Gastroesophageal sphincter (tissue), 4 donors: ENCODE measurements around the gene CLEC18C. TPM values are rescaled to one million over a fixed set of nuclear protein-coding genes. Genes with fewer than 3 reads are reported as not detected.
"Not testable (repeated sequence)": the region's sequence is repeated elsewhere in the genome, so short reads cannot be mapped to it uniquely, and the experiment has no call there.

Experiments
- ATAC-seq: fragments of 150-250 bp; one replicate; pipeline ENCODE4 v1.9.1; 2016; ENCODE audit warnings: mild to moderate bottlenecking, moderate library complexity
- H3K27ac ChIP-seq, 4 donors: fragments of 200-600 bp; sonication (generic) in 3 of 4; 1 replicate in 3 of 4; 2 replicates in 1 of 4; pipeline ENCODE4 v1.5.1; 2016 to 2019
- H3K27me3 ChIP-seq: fragments of 200-600 bp; sonication (generic); one replicate; pipeline ENCODE4 v1.5.1; 2019
- H3K36me3 ChIP-seq, 2 donors: fragments of 200-600 bp; sonication (generic); one replicate each; pipeline ENCODE4 v1.5.1; 2019; ENCODE audit warnings: control low read depth in 1 of 2
- H3K4me1 ChIP-seq, 3 donors: fragments of 200-600 bp; sonication (generic); 1 replicate in 2 of 3; 2 replicates in 1 of 3; pipeline ENCODE4 v1.5.1; 2016 to 2019; ENCODE audit warnings: control low read depth in 2 of 3
- H3K4me3 ChIP-seq, 2 donors: fragments of 200-600 bp; sonication (generic); one replicate each; pipeline ENCODE4 v1.5.1; 2019; ENCODE audit warnings: mild to moderate bottlenecking in 1 of 2, moderate library complexity in 1 of 2
- H3K9me3 ChIP-seq, 3 donors: fragments of 200-600 bp; sonication (generic); one replicate each; pipeline ENCODE4 v1.5.1; 2017 to 2019; ENCODE audit warnings: control low read depth in 2 of 3
- WGBS, 2 donors: methylation state at CpG; one replicate each; pipeline ENCODE4 v1.1.5; 2018; ENCODE audit warnings: low coverage in 1 of 2; 5-methylcytosine and 5-hydroxymethylcytosine counted together
- small RNA-seq, 4 donors: library from RNA; depleted of rRNA; stranded (forward); fragments of <200 nt; gene quantifications; one replicate each; pipeline ENCODE3, GENCODE V24; 2016
- total RNA-seq, 4 donors: library from RNA; depleted of rRNA; stranded (reverse); fragments of >200 nt; gene quantifications; one replicate each; pipeline ENCODE4 v1.1.0, GENCODE V29; 2016

Gene CLEC18C
- total RNA-seq, 4 donors from 2014 or later: not detected

DNA sequence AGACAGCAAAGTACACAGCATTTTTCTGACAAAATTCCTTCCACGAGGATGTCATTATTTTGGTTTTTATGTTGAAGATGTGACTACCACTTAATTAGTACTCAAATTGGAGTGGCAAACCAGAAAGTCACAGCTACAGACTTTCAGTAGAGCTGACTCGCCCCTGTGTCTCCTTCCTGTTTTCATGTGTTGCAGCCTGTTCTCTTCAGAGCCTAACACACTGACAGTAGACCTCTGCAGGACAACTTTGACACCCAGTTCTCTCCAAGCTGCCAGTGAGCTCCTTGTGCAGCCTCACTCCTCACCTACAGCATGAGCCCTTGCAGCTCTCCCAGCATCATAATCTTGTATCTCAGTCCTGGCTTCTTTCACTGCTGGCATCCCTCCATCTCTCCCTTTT, 49.0 kb downstream of the CLEC18C start:
- not testable (repeated sequence) for H3K4me3 ChIP-seq, H3K9me3 ChIP-seq, ATAC-seq, H3K27me3 ChIP-seq, H3K27ac ChIP-seq, H3K4me1 ChIP-seq
- WGBS, 2 donors: no CpG with 5 or more reads among the region's 2 CpGs
- H3K36me3 ChIP-seq: peaks cover 0 to 67% of the 10 kb centered on the region in 2 donors

DNA sequence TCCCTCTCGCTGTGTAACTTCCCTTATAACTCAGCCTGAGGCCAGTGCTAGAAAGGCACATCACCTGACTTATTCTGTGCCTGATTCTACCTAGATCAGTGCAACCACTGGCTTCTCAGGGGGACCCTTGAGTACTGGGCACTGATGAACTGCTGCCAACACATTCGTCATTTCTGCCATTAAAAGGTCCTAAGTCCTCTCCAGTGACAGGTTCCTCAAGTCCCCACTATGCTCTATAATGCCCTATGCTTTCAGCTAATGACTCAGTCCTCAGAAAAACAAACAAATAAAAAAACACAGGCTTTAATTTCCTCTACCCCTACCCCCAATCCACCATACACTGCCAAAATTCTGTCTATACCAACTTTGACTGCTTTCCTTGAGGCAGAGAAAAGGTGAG, 49.6 kb downstream of the CLEC18C start:
- not testable (repeated sequence) for H3K4me1 ChIP-seq, H3K27me3 ChIP-seq, H3K27ac ChIP-seq, ATAC-seq, H3K9me3 ChIP-seq, H3K4me3 ChIP-seq
- 100% methylated on average over 1 of the region's 2 CpGs; no CpG with 5 or more reads in 1 of the 2 donors for WGBS, 2 donors
- peaks cover 0 to 69% of the 10 kb centered on the region in 2 donors for H3K36me3 ChIP-seq

DNA sequence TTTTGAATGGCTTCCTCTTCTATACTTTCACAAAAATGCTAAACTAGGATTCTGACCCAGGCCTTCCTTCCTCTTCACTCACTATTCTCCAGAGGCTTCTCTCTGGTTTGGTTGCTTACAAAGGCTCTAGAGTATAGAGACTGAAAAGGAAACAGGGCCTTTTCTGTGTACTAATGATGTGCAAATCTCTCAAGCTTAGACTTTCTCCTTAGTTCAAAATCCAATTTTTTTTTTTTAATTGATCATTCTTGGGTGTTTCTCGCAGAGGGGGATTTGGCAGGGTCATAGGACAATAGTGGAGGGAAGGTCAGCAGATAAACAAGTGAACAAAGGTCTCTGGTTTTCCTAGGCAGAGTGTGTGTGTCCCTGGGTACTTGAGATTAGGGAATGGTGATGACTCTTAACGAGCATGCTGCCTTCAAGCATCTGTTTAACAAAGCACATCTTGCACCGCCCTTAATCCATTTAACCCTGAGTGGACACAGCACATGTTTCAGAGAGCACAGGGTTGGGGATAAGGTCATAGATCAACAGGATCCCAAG, 50.5 kb downstream of the CLEC18C start:
- peaks cover 0 to 73% of the 10 kb centered on the region in 2 donors for H3K36me3 ChIP-seq
- H3K9me3 ChIP-seq, H3K27me3 ChIP-seq, H3K4me1 ChIP-seq, ATAC-seq, H3K4me3 ChIP-seq, H3K27ac ChIP-seq: not testable (repeated sequence)
- WGBS, 2 donors: no CpG with 5 or more reads among the region's 3 CpGs

DNA sequence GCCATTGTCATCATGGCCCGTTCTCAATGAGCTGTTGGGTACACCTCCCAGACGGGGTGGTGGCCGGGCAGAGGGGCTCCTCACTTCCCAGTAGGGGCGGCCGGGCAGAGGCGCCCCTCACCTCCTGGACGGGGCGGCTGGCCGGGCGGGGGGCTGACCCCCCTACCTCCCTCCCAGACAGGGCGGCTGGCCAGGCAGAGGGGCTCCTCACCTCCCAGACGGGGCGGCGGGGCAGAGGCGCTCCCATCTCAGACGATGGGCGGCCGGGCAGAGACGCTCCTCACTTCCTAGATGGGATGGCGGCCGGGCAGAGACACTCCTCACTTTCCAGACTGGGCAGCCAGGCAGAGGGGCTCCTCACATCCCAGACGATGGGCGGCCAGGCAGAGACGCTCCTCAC, 51.1 kb downstream of the CLEC18C start:
- H3K27ac ChIP-seq, H3K27me3 ChIP-seq, ATAC-seq, H3K4me1 ChIP-seq, H3K4me3 ChIP-seq, H3K9me3 ChIP-seq: not testable (repeated sequence)
- no CpG with 5 or more reads among the region's 24 CpGs for WGBS, 2 donors
- H3K36me3 ChIP-seq: peaks cover 0 to 73% of the 10 kb centered on the region in 2 donors

DNA sequence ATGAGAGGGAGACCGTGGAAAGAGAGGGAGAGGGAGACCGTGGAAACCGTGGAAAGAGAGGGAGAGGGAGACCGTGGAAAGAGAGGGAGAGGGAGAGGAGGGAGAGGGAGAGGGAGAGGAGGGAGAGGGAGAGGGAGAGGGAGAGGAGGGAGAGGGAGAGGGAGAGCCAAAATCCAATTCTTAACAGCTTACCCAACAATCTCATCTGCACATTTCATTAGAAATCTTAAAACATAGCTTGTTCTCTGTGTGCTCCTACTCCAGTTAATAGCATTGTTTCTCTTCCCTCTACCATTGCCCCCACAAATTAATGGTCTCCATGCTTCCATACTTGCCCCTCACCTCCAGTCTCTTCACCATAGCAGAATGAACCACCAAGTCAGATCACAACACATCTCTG, 51.8 kb downstream of the CLEC18C start:
- 90% methylated on average over 2 of the region's 4 CpGs; no CpG with 5 or more reads in 1 of the 2 donors for WGBS, 2 donors
- not testable (repeated sequence) for H3K27ac ChIP-seq, H3K9me3 ChIP-seq, H3K4me1 ChIP-seq, H3K27me3 ChIP-seq, H3K4me3 ChIP-seq, ATAC-seq
- peaks cover 0 to 68% of the 10 kb centered on the region in 2 donors for H3K36me3 ChIP-seq

DNA sequence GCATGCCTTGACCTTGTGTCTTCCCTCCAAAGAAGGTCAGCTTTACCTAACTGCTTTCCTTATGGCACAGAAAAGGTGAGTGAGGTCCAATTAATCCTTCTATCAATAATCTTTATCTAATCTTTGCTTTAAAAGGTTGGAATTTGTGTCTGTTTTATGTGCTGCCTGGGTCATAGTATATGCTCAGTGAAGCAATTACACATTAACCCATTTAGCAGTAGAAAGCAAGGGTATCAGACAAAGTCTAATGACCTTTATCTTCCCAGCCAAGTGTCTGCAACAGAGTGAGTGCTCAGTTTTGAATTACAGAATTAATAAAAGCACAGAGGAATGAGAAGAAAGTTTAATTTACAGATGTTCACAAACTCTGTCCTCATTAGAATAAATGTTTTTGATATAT, 52.4 kb downstream of the CLEC18C start:
- H3K27me3 ChIP-seq, ATAC-seq, H3K4me1 ChIP-seq, H3K27ac ChIP-seq, H3K4me3 ChIP-seq, H3K9me3 ChIP-seq: not testable (repeated sequence)
- H3K36me3 ChIP-seq: peaks cover 0 to 67% of the 10 kb centered on the region in 2 donors

DNA sequence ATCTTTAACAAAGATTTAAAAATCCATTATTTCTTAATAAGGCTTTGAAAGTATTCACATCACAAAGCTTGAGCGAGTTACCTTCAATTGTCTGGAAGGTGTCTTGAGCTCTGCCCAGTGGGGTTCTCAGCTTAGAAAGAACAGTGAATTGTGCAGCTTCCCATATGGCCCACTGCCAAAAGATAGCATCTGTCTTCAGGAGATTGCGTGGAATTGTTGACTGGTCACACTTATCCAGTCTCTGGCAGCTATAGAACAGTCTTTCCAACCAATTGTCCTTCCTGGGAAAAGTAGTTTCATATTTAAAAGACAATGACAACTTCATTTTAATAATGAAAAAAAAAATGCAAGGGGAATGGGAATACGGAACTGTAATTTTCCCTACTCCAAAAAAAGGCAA, 58.2 kb downstream of the CLEC18C start:
- not testable (repeated sequence) for ATAC-seq, H3K4me1 ChIP-seq, H3K9me3 ChIP-seq, H3K27ac ChIP-seq, H3K27me3 ChIP-seq, H3K4me3 ChIP-seq
- 90% methylated on average over 1 of the region's 3 CpGs; no CpG with 5 or more reads in 1 of the 2 donors for WGBS, 2 donors
- peaks cover 0 to 82% of the 10 kb centered on the region in 2 donors for H3K36me3 ChIP-seq

Small RNAs within 50 kb of the gene (small RNA-seq; reads per million reads assigned to genes)
- gene AC009060.2: 0 reads per million in 4 donors

Other genes starting within 250 kb of the CLEC18C start
- gene CLEC18A, start 222.5 kb upstream of the CLEC18C start, total RNA-seq: 1 to 10 TPM in 1 of 4 donors, under 1 TPM in 2, not detected in 1; 0.27 to 1.9 (median 0.31) TPM
- gene PDPR, start 59.5 kb upstream of the CLEC18C start, total RNA-seq: 10 to 100 TPM; 24.0 to 38.3 (median 29.8) TPM
- 10 to 100 TPM; 23.0 to 31.1 (median 26.4) TPM for gene EXOSC6, start 78.2 kb downstream of the CLEC18C start, total RNA-seq
- 100 to 1,000 TPM in 1 of 4 donors, 10 to 100 TPM in 3; 76.9 to 109 (median 81.6) TPM for gene AARS1, start 115.7 kb downstream of the CLEC18C start, total RNA-seq
- 10 to 100 TPM; 25.4 to 44.0 (median 30.4) TPM for gene DDX19B, start 125.4 kb downstream of the CLEC18C start, total RNA-seq
- 10 to 100 TPM; 44.4 to 63.3 (median 50.7) TPM for gene DDX19A, start 173.1 kb downstream of the CLEC18C start, total RNA-seq